ENCODE data around the gene ACTG1.

The ACTG1 gene

GRCh38 chr17:81556863-81557262 is 44.3 kb upstream of the ACTG1 start:
- TF ChIP-seq CTCF (IDR thresholded peaks at IDR 0.05; ENCODE audit: low read depth, low read length) = no peak
- Histone ChIP-seq H3K27ac (no peak overlapping the region), H3K27me3 (ENCODE audit: insufficient read depth, low read depth, severe bottlenecking) (no peaks in the 10 kb centered on the region), H3K4me3 (ENCODE audit: low read depth, low read length) (no peak overlapping the region), H3K9me3 (ENCODE audit: severe bottlenecking) (no peaks in the 10 kb centered on the region), H3K36me3 (peaks cover 59% of the 10 kb centered on the region)
- DNase-seq = no peak

GRCh38 chr17:81556175-81556691 is 43.6 kb upstream of the ACTG1 start:
- no peak overlapping the region for H3K27ac ChIP-seq
- no peak for DNase-seq
- no peaks in the 10 kb centered on the region for H3K27me3 ChIP-seq (ENCODE audit: insufficient read depth, low read depth, severe bottlenecking)
- H3K36me3 ChIP-seq = peaks cover 54% of the 10 kb centered on the region
- no peak overlapping the region for H3K4me3 ChIP-seq (ENCODE audit: low read depth, low read length)
- H3K9me3 ChIP-seq (ENCODE audit: severe bottlenecking) = no peaks in the 10 kb centered on the region
- TF ChIP-seq CTCF (IDR thresholded peaks at IDR 0.05; ENCODE audit: low read depth, low read length) = no peak

- peak overlapping the region; percentile 72 for H3K4me3 ChIP-seq (ENCODE audit: low read depth, low read length)
- H3K27me3 ChIP-seq (ENCODE audit: insufficient read depth, low read depth, severe bottlenecking) = no peaks in the 10 kb centered on the region
- peak overlapping the region; percentile 20 for H3K27ac ChIP-seq
- H3K9me3 ChIP-seq (ENCODE audit: severe bottlenecking) = no peaks in the 10 kb centered on the region
- TF ChIP-seq CTCF (IDR thresholded peaks at IDR 0.05; ENCODE audit: low read depth, low read length) = peak; percentile 35
- H3K36me3 ChIP-seq = peaks cover 52% of the 10 kb centered on the region
- DNase-seq = no peak
These were observed 41.1 kb upstream of the ACTG1 start for GRCh38 chr17:81553616-81554181.

GRCh38 chr17:81553018-81553615 is 40.5 kb upstream of the ACTG1 start:
- Histone ChIP-seq H3K4me3 (ENCODE audit: low read depth, low read length) (peak overlapping the region; percentile 72), H3K27ac (peak overlapping the region; percentile 90)

GRCh38 chr17:81552244-81553017 is 39.8 kb upstream of the ACTG1 start, which contains the start of gene FAAP100:
TSS of gene FAAP100 (minus strand) at chr17:81552353. CDS start at chr17:81552330, 23 bp downstream.
- Histone ChIP-seq H3K4me3 (ENCODE audit: low read depth, low read length) (peak within 1 kb of the TSS; percentile 72), H3K27ac (peak within 1 kb of the TSS; percentile 90), H3K9me3 (ENCODE audit: severe bottlenecking) (no peaks in the 10 kb centered on the region), H3K27me3 (ENCODE audit: insufficient read depth, low read depth, severe bottlenecking) (no peaks in the 10 kb centered on the region), H3K36me3 (peaks cover 51% of the 10 kb centered on the region)
- no peak for TF ChIP-seq CTCF (IDR thresholded peaks at IDR 0.05; ENCODE audit: low read depth, low read length)
- peak; percentile 84 for DNase-seq

More at GRCh38 chr17:81553018-81553615, 40.5 kb upstream of the ACTG1 start:
- Histone ChIP-seq H3K9me3 (ENCODE audit: severe bottlenecking) (no peaks in the 10 kb centered on the region), H3K36me3 (peaks cover 51% of the 10 kb centered on the region), H3K27me3 (ENCODE audit: insufficient read depth, low read depth, severe bottlenecking) (no peaks in the 10 kb centered on the region)
- peak; percentile 85 for DNase-seq
- TF ChIP-seq CTCF (IDR thresholded peaks at IDR 0.05; ENCODE audit: low read depth, low read length) = peak; percentile 55; the same call in 1 of the 2 replicates

All from WERI-Rb-1 (cell line).